Mesenchymal stem cell (in vitro differentiated cells and primary cell): ENCODE data around the gene IKZF5. TPM values are rescaled to one million over a fixed set of nuclear protein-coding genes. Genes with fewer than 3 reads are reported as not detected.

Experiments used
- DNase-seq: peaks from one replicate; pipeline ENCODE4 v3.0.0-alpha.2; 2013
- H2AFZ ChIP-seq: one replicate; pipeline ENCODE4 v1.6.1; 2013; ENCODE audit warnings: low read depth, mild to moderate bottlenecking, control low read depth, inconsistent platforms, low read length, moderate library complexity
- H2AK5ac ChIP-seq: 2 replicates; pipeline ENCODE4 v1.6.1; 2013; ENCODE audit warnings: low read length, moderate library complexity, mild to moderate bottlenecking, inconsistent platforms; ENCODE audit not compliant: severe bottlenecking
- H2BK120ac ChIP-seq: one replicate; pipeline ENCODE4 v1.6.1; 2013; ENCODE audit warnings: low read depth, mild to moderate bottlenecking, inconsistent platforms, low read length, moderate library complexity
- H2BK12ac ChIP-seq, 2 experiments: one replicate each; pipeline ENCODE4 v1.6.1; 2013; ENCODE audit warnings: inconsistent platforms in 2 of 2, low read length in 2 of 2, mild to moderate bottlenecking in 2 of 2, moderate library complexity in 2 of 2, control low read depth in 1 of 2
- H2BK15ac ChIP-seq: one replicate; pipeline ENCODE4 v1.6.1; 2013; ENCODE audit warnings: mild to moderate bottlenecking, low read depth, inconsistent platforms; ENCODE audit not compliant: poor library complexity, severe bottlenecking
- H2BK5ac ChIP-seq: 2 replicates; pipeline ENCODE4 v1.6.1; 2013; ENCODE audit warnings: low read depth, mild to moderate bottlenecking, low read length, control low read depth, inconsistent platforms; ENCODE audit not compliant: poor library complexity, severe bottlenecking
- H3K14ac ChIP-seq, 2 experiments: one replicate each; pipeline ENCODE4 v1.6.1; 2013; ENCODE audit warnings: inconsistent platforms in 2 of 2, low read length in 2 of 2, control low read depth in 1 of 2, mild to moderate bottlenecking in 1 of 2, moderate library complexity in 1 of 2
- H3K18ac ChIP-seq, 2 experiments: one replicate each; pipeline ENCODE4 v1.6.1; 2013; ENCODE audit warnings: inconsistent platforms in 2 of 2, low read length in 2 of 2, control low read depth in 1 of 2, low read depth in 1 of 2, mild to moderate bottlenecking in 1 of 2
- H3K23ac ChIP-seq, 2 experiments: one replicate each; pipeline ENCODE4 v1.6.1; 2013; ENCODE audit warnings: inconsistent platforms in 2 of 2, low read length in 2 of 2, mild to moderate bottlenecking in 2 of 2, moderate library complexity in 2 of 2, control low read depth in 1 of 2
- H3K27ac ChIP-seq: 2 replicates; pipeline ENCODE4 v1.5.1; 2013; ENCODE audit warnings: mild to moderate bottlenecking, moderate library complexity, low read length, control low read depth, inconsistent platforms; ENCODE audit not compliant: poor library complexity, severe bottlenecking
- H3K27me3 ChIP-seq, 2 experiments: 2 replicates each; pipeline versions ENCODE4 v1.6.1 to v1.7.0; 2013; ENCODE audit warnings: low read length in 2 of 2, mild to moderate bottlenecking in 2 of 2, moderate library complexity in 2 of 2, control low read depth in 1 of 2, inconsistent platforms in 1 of 2; ENCODE audit not compliant: control insufficient read depth in 1 of 2, insufficient read depth in 1 of 2
- H3K36me3 ChIP-seq, 2 experiments: 2 replicates each; pipeline versions ENCODE4 v1.6.1 to v1.7.0; 2013; ENCODE audit warnings: low read length in 2 of 2, control low read depth in 1 of 2, inconsistent platforms in 1 of 2, low read depth in 1 of 2, mild to moderate bottlenecking in 1 of 2; ENCODE audit not compliant: insufficient read depth in 2 of 2, control insufficient read depth in 1 of 2
- H3K4ac ChIP-seq, 2 experiments: one replicate each; pipeline ENCODE4 v1.6.1; 2013; ENCODE audit warnings: inconsistent platforms in 2 of 2, low read length in 2 of 2, mild to moderate bottlenecking in 2 of 2, moderate library complexity in 2 of 2, control low read depth in 1 of 2, low read depth in 1 of 2
- H3K4me1 ChIP-seq: 2 replicates; pipeline ENCODE4 v1.6.1; 2013; ENCODE audit warnings: low read depth, low read length, control low read depth; ENCODE audit not compliant: control insufficient read depth, insufficient read depth
- H3K4me2 ChIP-seq: 2 replicates; pipeline ENCODE4 v1.6.1; 2013; ENCODE audit warnings: low read length, mild to moderate bottlenecking, inconsistent platforms; ENCODE audit not compliant: poor library complexity, severe bottlenecking
- H3K4me3 ChIP-seq, 2 experiments: 2 replicates each; pipeline versions ENCODE4 v1.5.1 to v1.7.0; 2013; ENCODE audit warnings: low read length in 2 of 2, mild to moderate bottlenecking in 2 of 2, control low read depth in 1 of 2, low read depth in 1 of 2; ENCODE audit not compliant: insufficient read depth in 1 of 2
- H3K79me1 ChIP-seq: replicated peaks from 2 replicates; pipeline ENCODE4 v1.6.1; 2013; ENCODE audit warnings: mild to moderate bottlenecking, control low read depth, low read length, inconsistent platforms; ENCODE audit not compliant: poor library complexity, severe bottlenecking
- H3K9ac ChIP-seq: 2 replicates; pipeline ENCODE4 v1.7.0; 2013; ENCODE audit warnings: mild to moderate bottlenecking, low read length, moderate library complexity
- H3K9me3 ChIP-seq: 2 replicates; pipeline ENCODE4 v1.7.0; 2013; ENCODE audit warnings: mild to moderate bottlenecking, low read length; ENCODE audit not compliant: control insufficient read depth
- H4K8ac ChIP-seq: one replicate; pipeline ENCODE4 v1.6.1; 2013; ENCODE audit warnings: inconsistent platforms, mild to moderate bottlenecking, low read length, moderate library complexity
- H4K91ac ChIP-seq: one replicate; pipeline ENCODE4 v1.6.1; 2013; ENCODE audit warnings: mild to moderate bottlenecking, low read length, inconsistent platforms
- WGBS: methylation state at CpG from one replicate; pipeline ENCODE4 v1.1.7; 2013; ENCODE audit warnings: mixed read lengths; 5-methylcytosine and 5-hydroxymethylcytosine counted together
- polyA plus RNA-seq, 2 experiments: library from polyadenylated mRNA; stranded (reverse); fragments of 200-250 nt; gene quantifications; one replicate each; pipeline ENCODE4 v1.2.3, GENCODE V29; 2013

Gene IKZF5
- polyA plus RNA-seq (2013, experiment 1 of 2) = 5.7 TPM
- polyA plus RNA-seq (2013, experiment 2 of 2) = 6.0 TPM

- Histone ChIP-seq H3K18ac (peak within 1 kb of the TSS; percentile 96 to 97), H2BK15ac (peak within 1 kb of the TSS; percentile 77)
These were observed at the start of gene IKZF5, which contains the start of gene ACADSB for GRCh38 chr10:123008355-123009104. Gene IKZF5, minus strand, starts transcription at chr10:123008795. Its CDS starts 10,170 bp downstream, at chr10:122998625. Gene ACADSB, plus strand, starts transcription at chr10:123009006. Its CDS starts 24 bp downstream, at chr10:123009030.

GRCh38 chr10:123057968-123058367 lies 49.4 kb upstream of the IKZF5 start:
- Histone ChIP-seq H2BK5ac (no peak overlapping the region), H2AK5ac (no peak overlapping the region), H3K14ac (no peak overlapping the region), H3K27me3 (no peaks in the 10 kb centered on the region), H3K79me1 (no peaks in the 10 kb centered on the region), H3K9me3 (no peaks in the 10 kb centered on the region), H3K4ac (no peak overlapping the region), H2BK12ac (no peak overlapping the region), H2AFZ (no peak overlapping the region), H3K4me3 (no peak overlapping the region), H2BK15ac (no peak overlapping the region), H3K23ac (no peak overlapping the region), H3K9ac (no peak overlapping the region), H3K4me1 (no peaks in the 10 kb centered on the region), H3K36me3 (no peaks in the 10 kb centered on the region), H4K91ac (no peak overlapping the region), H3K18ac (no peak overlapping the region), H4K8ac (no peak overlapping the region), H3K27ac (no peak overlapping the region), H3K4me2 (no peak overlapping the region), H2BK120ac (no peak overlapping the region)
- DNase-seq = no peak
- 100% methylated on average over 1 of the region's 3 CpGs for WGBS

More at GRCh38 chr10:123008355-123009104, at the start of gene IKZF5, which contains the start of gene ACADSB:
- Histone ChIP-seq H2AFZ (peak within 1 kb of the TSS; percentile 91), H2BK120ac (peak within 1 kb of the TSS; percentile 52), H3K14ac (peak within 1 kb of the TSS in 1 of 2 experiments; percentile 84), H3K23ac (peak within 1 kb of the TSS; percentile 80 to 96), H3K4ac (peak within 1 kb of the TSS; percentile 62 to 92), H3K27ac (no peak within 1 kb of the TSS), H3K9me3 (no peaks in the 10 kb centered on the region), H3K9ac (peak within 1 kb of the TSS; percentile 96), H2BK12ac (peak within 1 kb of the TSS in 1 of 2 experiments; percentile 45), H3K27me3 (no peaks in the 10 kb centered on the region), H2AK5ac (no peak within 1 kb of the TSS), H3K36me3 (peaks cover 4 to 7% of the 10 kb centered on the region in 2 experiments), H3K4me2 (peak within 1 kb of the TSS; percentile 97), H3K4me3 (peak within 1 kb of the TSS; percentile 87 to 94), H4K8ac (peak within 1 kb of the TSS; percentile 98), H3K79me1 (peaks cover 19% of the 10 kb centered on the region), H3K4me1 (no peaks in the 10 kb centered on the region), H2BK5ac (no peak within 1 kb of the TSS), H4K91ac (peak within 1 kb of the TSS; percentile 85)
- DNase-seq = peak; percentile 98
- under 1% methylated on average over 57 of the region's 68 CpGs for WGBS

GRCh38 chr10:123045961-123046731 lies 37.6 kb upstream of the IKZF5 start:
- Histone ChIP-seq H3K9ac (no peak overlapping the region), H2BK120ac (no peak overlapping the region), H3K4me3 (no peak overlapping the region), H4K8ac (no peak overlapping the region), H2BK5ac (no peak overlapping the region), H3K4me1 (no peaks in the 10 kb centered on the region), H3K18ac (no peak overlapping the region), H3K27me3 (no peaks in the 10 kb centered on the region), H3K79me1 (no peaks in the 10 kb centered on the region), H2BK12ac (no peak overlapping the region), H2AK5ac (no peak overlapping the region), H2BK15ac (no peak overlapping the region), H2AFZ (no peak overlapping the region), H3K14ac (no peak overlapping the region), H3K23ac (no peak overlapping the region), H3K36me3 (peaks cover 0 to 17% of the 10 kb centered on the region in 2 experiments), H4K91ac (no peak overlapping the region), H3K4me2 (no peak overlapping the region), H3K4ac (no peak overlapping the region), H3K27ac (no peak overlapping the region), H3K9me3 (no peaks in the 10 kb centered on the region)
- WGBS = 90% methylated on average over 3 of the region's 4 CpGs
- no peak for DNase-seq

GRCh38 chr10:123044391-123044790 lies 35.8 kb upstream of the IKZF5 start:
- Histone ChIP-seq H3K18ac (no peak overlapping the region), H3K23ac (no peak overlapping the region), H2BK15ac (no peak overlapping the region), H3K36me3 (peaks cover 0 to 15% of the 10 kb centered on the region in 2 experiments), H3K79me1 (no peaks in the 10 kb centered on the region), H3K4me2 (no peak overlapping the region), H2AK5ac (no peak overlapping the region), H3K9ac (no peak overlapping the region), H3K14ac (no peak overlapping the region), H2AFZ (no peak overlapping the region), H3K4me1 (no peaks in the 10 kb centered on the region), H3K27ac (no peak overlapping the region), H2BK120ac (no peak overlapping the region), H3K9me3 (no peaks in the 10 kb centered on the region), H4K8ac (no peak overlapping the region), H2BK5ac (no peak overlapping the region), H2BK12ac (no peak overlapping the region), H3K4ac (no peak overlapping the region), H4K91ac (no peak overlapping the region), H3K27me3 (no peaks in the 10 kb centered on the region), H3K4me3 (no peak overlapping the region)
- DNase-seq = no peak
- WGBS = 90% methylated on average over 1 of the region's 2 CpGs
